HG02981 (cell line): Measurements from ENCODE around the gene USP7.
A peak's percentile ranks its signal among the peaks of the same experiment; 100 is the strongest.
"Not testable (repeated sequence)": the region's sequence is repeated elsewhere in the genome, so short reads cannot be mapped to it uniquely, and the experiment has no call there.

ENCODE experiments used
- ATAC-seq: cut with Tn5 transposase; IDR thresholded peaks from one replicate; pipeline ENCODE4 v1.9.1; 2021; ENCODE audit warnings: mild to moderate bottlenecking, moderate library complexity; ENCODE audit not compliant: unreplicated experiment

The USP7 gene

DNA sequence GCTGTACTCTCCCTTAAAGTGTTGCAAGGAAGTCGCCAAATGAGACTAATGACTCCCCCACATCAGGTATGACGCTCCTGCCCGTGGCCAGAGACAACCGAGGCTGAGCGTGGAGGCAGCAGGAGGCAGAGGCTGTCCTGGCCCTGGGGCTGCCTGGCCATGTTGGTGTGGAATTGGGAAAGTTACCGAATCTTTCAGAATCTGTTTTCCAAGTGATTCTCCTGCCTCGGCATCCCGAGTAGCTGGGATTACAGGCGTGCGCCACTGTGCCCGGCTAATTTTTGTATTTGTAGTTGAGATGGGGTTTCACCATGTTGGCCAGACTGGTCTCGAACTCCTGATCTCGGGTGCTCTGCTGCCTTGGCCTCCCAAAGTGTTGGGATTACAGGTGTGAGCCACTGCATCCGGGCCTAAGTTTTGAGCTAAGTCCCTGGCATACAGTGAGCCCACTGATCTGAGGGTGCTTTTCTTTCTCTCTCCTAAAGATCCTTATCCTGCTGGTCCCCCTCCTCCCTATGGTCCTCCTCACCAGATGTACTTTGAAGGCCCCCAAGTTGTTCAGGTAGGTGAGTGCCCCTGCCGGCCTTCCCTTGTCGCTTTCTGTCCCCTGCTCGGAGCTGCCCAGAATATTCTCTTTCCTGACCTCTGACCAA lies 80.9 kb downstream of the USP7 start:
- no peak for ATAC-seq

DNA sequence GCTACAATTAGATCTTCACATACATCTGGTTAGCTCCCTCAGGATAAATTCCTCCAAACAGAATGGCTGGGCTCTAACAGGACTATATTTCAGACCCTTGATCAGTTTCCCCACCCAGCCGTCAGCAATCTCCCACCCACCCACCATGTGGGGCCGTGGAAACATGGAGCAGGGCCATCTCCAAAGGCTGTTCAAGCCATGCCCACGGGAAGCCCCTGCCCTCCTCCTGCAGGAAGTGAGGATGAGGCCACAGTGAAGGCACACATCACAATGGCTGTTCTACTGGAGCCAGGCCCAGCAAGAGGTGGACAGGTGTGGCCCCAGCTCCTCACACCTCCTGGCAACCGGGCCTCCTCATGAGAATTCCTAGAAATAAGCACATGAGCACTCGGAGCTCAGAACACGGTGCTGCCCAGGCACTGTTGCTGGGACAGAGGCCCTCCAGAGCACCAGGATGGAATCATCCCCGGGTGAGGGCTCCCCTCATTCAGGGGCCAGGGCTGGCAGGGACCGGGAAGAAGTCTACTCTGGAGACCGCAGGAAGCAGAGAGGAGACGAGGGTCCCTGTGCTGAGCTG lies 81.6 kb downstream of the USP7 start, which contains the start of gene LITAFD:
Gene LITAFD, plus strand, starts transcription at position 311 of the 577 bp plus-strand sequence. CDS start 2,005 bp downstream, outside the sequence.
- no peak for ATAC-seq

DNA sequence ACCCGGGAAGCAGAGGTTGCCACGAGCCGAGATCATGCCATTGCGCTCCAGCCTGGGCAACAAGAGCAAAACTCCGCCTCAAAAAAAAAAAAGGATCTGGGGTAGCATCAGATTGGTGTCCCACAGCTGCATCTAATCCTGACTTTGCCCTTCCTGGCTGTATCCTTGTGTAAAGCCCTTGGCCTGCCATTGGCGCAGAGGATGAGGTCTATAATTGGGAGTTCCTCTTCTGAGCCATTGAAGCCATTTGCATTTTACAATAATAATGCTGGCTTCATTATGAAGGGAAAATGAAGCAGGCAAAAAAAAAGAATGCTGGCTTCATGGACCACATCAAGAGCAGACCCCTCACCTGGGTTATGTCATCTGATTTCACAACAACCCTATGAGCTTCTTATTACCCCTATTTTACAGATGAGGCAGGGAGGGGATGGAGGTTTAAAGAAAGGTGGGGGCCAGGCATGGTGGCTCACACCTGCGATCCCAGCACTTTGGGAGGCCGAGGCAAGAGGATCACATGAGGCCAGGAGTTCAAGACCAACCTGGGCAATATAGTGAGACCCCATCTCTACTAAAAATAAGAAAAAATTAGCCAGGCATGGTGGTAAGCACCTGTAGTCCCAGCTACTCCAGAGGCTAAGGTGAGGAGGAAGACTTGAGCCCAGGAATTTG lies 82.7 kb downstream of the USP7 start:
- ATAC-seq, result no peak

DNA sequence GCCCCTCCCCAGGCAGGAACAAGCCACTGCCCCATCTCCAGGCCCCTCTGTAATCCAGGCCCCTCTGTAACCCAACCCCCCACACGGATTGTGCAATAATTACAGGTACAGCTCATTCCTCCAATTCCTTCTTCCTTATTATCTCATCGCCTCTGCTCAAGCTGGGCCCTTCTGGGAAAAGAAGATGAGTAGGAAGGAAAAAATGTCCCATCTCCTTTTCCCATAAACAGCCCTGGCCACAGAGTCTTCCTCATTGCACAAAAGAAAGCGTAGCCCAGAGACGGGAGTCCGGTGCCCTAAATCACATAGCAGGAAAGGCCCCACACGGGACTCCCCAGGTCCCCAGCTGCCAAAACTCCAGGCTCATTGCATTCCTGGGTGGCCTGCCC lies 85.2 kb downstream of the USP7 start:
- ATAC-seq, result no peak

DNA sequence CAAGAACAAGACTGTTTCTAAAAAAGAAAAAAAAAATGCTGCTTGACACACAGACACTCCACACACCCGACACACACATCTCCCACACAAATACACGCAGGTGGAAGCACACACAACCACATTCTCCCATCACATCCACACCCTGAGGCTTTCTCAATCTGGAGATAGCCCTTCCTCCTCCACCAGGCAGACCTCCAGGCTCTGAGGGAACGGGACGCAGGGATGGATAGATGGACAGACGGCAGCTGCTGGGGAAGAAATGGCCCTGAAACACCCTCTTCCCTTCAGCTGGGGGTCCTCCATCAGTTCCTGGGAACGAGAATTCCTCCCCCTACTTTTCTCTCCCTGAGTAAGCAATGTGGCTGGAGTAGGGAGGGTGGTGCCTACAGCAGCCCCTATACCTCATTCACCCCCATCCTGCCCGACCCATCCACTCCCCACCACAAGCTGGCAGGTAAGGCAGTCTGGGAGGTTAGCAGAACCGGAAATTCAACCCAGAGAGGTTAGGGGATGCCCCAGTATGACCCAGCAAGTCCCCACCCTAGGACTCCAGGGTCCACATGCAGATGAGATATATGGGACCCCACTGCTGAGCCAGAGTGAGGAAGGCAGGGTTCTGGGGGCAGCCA lies 85.7 kb downstream of the USP7 start:
- no peak for ATAC-seq

DNA sequence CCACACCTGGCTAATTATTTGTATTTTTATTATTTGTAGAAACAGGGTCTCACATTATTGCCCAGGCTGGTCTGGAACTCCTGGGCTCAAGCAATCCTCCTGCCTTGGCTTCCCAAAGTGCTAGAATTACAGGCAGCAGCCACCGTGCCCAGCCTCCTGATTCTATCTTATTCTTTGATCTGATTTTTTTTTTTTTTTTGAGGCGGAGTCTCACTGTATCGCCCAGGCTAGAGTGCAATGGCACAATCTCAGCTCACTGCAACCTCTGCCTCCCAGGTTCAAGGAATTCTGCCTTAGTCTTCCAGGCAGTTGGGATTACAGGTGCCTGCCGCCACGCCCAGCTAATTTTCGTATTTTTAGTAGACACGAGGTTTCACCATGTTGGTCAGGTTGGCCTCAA lies 88.4 kb downstream of the USP7 start:
- not testable (repeated sequence) for ATAC-seq

DNA sequence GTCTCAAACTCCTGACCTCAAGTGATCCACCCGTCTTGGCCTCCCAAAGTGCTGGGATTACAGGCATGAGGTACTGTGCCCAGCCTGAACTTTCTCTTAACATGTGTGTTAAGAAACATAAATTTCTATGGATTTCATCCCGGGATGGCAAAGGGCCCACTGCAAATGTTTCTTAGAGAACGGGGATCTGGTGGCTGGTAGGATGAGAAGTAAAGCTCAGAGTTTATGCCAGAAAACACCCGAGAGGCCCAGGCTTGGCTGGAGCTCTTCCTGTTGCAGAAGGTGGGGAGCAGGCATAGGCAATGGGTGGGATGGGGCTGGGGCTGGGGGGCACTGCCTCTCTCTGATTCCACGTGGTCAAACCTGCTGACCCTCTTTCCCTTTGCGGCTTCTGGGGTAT lies 89.3 kb downstream of the USP7 start:
- no peak for ATAC-seq

DNA sequence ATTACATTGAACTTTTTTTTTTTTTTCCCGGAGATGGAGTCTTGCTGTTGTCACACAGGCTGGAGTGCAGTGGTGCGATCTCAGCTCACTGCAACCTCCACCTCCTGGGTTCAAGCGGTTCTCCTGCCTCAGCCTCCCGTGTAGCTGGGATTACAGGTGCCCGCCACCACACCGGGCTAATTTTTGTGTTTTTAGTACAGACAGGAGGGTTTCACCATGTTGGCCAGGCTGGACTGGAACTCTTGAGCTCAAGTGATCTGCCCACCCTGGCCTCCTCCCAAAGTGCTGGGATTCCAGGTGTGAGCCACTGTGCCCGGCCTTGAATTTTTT lies 89.9 kb downstream of the USP7 start:
- not testable (repeated sequence) for ATAC-seq

DNA sequence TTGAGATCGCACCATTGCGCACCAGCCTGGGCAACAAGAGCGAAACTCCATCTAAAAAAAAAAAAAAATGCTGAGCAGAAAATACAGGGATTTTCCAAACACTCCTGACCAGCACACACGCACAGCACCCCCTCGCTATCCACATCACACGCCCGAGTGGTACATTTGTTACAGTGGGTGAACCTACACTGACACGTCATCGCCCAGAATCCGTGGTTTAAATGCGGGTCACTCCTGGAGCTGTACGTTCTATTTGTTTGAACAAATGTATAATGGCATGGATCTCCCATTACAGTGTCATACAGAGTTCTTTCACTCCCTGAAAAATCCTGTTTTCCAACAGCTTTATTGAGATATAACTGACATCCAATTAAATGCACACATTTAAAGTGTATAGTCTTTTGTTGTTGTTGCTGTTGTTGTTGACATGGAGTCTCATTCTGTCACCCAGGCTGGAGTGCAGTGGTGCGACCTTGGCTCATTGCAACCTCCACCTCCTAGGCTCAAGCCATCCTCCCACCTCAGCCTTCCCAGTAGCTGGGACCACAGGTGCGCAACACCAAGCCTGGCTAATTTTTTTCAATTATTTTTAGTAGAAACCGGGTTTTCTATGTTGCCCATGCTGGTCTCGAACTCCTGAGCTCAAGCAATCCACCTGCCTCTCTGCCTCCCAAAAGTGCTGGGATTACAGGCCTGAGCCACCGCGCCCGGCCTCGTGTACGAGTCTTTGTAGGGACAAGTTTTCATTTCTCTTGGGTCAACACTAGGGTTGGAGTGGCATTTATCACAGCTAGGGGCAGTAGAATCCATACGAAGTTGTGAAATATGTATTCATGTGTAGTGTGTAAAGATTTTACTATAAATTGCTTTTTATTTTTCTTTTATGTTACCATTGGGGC lies 90.5 kb downstream of the USP7 start:
- ATAC-seq, result no peak

DNA sequence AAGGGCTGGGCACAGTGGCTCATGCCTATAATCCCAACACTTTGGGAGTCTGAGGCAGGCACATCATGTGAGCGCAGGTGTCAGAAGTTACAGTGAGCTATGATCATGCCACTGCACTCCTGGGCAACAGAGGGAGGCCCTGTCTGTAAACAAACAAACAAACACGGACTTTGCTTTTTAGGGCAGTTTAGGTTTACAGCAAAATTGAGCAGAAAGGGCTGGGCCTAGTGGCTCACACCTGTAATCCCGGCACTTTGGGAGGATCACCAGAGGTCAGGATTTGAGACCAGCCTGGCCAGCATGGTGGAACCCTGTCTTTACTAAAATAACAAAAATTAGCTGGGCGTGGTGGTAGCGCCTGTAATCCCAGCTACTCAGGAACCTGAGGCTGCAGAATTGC lies 91.6 kb downstream of the USP7 start:
- no peak for ATAC-seq

DNA sequence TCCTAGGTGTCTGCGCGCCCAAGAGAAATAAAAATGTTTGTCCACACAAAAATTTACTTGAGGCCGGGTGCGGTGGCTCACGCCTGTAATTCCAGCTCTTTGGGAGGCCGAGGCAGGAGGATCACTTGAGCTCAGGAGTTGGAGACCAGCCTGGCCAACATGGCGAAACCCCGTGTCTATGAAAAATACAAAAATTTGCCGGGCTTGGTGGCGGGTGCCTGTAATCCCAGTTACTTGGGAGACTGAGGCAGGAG lies 93.8 kb downstream of the USP7 start:
- ATAC-seq, result not testable (repeated sequence)

DNA sequence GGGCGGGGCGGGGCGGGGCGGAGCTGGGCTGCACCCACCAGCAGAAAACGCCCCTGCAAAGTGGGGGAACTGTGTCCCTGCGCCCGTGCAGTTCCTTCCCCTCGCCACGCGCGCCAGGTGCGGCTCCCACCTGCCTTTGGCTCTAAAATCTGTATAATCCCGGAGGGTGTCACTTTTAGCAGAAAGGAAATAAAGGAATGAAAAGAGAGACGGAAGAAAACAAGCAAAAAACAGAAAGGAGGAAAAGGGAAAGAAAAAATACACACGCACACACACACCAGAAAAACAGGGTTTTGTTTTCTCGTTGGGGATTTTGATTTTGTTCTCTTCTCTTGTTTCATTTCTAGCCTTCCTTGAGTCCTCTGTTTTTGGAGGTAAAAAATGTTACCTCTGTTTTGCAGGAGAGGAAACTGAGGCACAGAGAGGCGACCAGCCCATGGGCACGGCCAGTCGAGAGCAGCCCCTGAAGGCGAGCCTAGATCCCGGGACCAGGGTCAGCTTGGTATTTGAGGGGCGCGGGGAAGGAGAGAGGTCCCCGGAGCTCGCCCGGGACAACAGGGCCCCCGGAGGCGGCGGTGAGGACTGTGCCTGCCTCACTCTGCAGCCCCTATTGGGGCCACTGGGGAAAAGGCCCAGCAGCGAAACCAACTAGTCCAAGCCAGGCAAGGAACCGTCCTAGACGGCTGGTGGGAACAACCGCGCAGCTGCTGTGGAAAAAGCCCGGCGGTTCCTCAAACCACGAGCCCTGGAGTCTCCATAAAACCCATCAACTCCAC lies 94.3 kb downstream of the USP7 start:
- no peak for ATAC-seq

DNA sequence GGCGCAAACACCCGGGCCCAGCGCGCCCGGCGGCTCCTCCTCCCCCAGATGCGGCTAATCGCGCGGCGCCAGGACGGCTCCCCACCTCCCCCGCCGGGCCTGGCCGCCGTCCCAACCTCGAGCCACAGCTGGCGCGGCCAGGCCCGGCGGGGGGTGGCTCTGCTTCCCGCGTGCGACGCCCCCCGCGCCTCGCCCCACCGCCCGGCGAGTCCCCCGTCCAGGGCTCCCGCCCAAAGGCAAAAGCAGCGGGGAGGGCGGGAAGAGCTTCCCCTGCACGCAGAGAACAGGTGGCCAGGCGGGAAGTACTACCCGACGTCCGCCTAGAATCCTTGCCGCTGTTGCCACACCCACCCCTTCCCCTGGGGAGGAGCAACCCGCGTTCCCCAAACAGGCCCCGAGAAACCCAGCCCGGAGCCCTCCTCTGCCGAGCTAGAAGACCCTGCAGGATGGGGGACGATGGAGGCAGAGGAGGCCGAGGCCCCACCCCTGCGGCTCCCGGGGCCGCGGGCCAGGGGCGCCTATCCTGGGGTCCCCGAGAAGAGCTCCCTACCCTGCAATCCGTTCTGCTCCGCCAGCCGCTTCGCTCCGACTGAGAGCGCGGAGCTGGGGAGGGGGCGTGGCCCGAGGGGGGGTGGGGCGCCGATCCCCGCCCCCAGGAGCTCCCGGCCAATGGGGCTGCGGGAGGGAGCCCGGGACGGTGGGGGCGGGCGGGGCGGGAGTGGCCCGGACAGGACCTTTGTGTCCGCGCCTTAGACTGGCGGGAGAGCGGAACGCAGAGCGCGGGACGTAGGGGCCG lies 95.1 kb downstream of the USP7 start, which contains the start of gene CARHSP1:
Gene CARHSP1, minus strand, starts transcription at position 591 of the 796 bp plus-strand sequence. CDS start 9,678 bp downstream, outside the sequence.
- peak; percentile 62 for ATAC-seq

DNA sequence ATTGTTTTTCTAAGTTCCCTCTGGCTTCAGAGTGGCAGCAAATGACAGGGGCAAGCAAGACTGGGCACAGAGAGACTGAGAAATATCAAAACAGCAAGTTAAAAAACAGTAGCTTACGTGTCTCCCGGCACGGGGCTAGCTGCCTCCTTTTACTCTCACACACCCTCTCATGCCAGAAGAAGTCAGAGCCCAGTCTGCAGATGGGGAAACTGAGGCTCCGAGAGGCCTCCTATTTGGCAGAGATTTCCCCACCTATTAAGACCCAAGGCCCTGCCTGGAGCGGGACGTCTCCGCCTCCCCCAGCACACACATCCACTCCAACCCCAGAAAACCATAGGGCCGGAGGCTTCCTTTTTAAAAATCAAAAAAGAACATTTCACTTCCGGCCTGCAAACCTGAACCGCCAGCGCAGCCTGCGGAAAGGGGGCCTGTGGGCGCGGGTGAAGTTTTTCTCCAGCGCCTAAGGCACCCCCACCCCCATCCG lies 95.7 kb downstream of the USP7 start:
- ATAC-seq, result no peak

DNA sequence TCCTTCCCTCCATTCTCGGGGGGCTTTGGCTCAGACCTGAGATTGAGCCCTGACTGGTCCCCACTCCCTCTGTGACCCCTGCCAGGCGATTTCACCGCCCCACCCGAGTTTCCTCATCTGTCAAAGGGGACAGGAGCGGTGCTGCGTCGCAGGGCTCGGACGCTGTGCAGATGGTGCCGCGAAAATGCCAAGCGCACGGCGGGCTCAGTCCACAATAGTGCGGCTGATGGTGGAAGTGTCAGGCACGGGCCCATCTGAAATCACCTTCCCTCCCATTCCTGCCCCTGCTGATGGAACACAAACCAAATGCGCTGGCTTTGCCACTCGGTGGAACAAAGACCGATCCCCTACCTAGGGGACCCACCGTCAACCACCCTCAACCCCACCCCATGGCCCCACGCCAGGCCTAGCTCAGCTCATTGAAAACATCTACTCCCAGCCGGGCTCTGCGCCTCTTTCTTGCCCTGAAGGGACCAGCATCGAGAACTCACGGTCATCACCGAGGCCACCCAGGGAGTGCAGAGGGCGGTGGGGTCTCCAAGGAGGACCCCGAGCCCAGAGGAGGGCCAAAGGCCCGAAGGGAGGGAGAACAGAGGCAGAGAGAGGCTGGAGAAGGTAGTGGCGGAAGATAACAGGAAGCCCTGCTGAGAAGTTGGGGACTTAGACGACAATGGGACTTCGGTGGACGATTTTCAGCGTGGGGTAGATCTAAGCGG lies 96.3 kb downstream of the USP7 start:
- no peak for ATAC-seq

DNA sequence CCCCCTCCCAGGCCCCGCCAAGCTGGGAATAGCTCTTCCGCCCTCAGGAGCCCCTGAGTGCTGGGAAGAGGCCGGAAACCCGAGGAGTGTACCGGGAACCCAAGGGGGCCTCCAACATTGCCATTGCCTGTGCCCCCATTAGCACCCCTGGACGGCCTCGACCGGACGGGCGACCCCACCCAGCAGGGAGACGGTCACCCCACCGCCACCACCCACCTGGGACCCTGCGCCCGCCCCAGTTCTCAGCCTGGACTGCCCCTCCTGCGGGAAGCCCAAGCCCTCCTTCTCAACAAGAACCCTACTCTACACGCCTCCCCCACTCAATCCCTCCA lies 96.9 kb downstream of the USP7 start:
- no peak for ATAC-seq

DNA sequence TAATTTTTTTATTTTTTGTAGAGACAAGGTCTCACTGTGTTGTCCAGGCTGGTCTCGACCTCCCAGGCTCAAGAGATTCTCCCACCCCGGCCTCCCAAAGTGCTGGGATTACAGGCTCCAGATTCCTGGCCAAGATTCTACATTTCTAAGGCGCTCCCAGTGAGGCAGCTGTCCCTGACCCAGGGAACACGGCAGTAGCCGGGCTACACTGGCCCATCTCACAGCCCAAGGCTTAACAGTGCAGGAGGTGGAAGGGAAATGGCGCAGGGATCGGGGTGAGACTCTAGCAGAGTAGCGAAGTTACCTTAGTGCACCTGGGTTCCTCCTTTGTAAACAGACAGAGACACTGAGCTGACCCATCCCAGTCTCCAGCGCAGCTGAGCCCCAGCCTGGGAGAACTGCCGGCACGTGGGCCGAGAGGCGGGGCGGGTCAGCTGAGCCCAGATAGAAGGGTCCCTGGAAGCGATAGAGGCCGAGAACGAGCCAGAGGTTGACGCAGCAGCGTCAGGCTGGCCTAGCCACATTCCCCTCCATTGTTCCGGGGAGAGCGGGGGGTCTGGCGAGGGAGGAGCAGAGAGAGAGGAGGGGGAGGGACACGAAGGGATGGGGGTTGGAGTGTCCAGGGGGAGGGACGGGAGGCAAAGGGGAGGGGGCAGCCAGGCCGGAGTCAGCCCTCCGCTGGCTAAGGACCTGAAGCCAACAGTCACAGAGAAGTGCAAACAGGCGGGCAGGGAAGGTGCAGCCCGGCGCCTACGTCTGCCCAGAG lies 97.4 kb downstream of the USP7 start:
- no peak for ATAC-seq
